ENCODE data around the gene ELOVL7.
"Not testable (repeated sequence)": the region's sequence is repeated elsewhere in the genome, so short reads cannot be mapped to it uniquely, and the experiment has no call there.

Gene ELOVL7

GRCh38 chr5:60792438-60792837 lies 51.6 kb downstream of the ELOVL7 start:
- DNase-seq, result no peak

- no peak for DNase-seq
These were observed 54.5 kb downstream of the ELOVL7 start for GRCh38 chr5:60789551-60789950.

GRCh38 chr5:60788863-60789513 lies 55.1 kb downstream of the ELOVL7 start:
- no peak for DNase-seq

GRCh38 chr5:60779466-60779865 lies 64.6 kb downstream of the ELOVL7 start:
- no peak for DNase-seq

- no peak for DNase-seq
These were observed 67.7 kb downstream of the ELOVL7 start for GRCh38 chr5:60776343-60776742.

- DNase-seq, result no peak
These were observed 78.9 kb downstream of the ELOVL7 start for GRCh38 chr5:60765019-60765709.

- DNase-seq, result no peak
These were observed 81.0 kb downstream of the ELOVL7 start for GRCh38 chr5:60763061-60763460.

- no peak for DNase-seq
These were observed 89.6 kb downstream of the ELOVL7 start for GRCh38 chr5:60754495-60754894.

GRCh38 chr5:60744682-60745081 lies 99.4 kb downstream of the ELOVL7 start:
- DNase-seq, result no peak

- no peak for DNase-seq
These were observed 100.4 kb downstream of the ELOVL7 start for GRCh38 chr5:60743511-60744314.

- no peak for DNase-seq
These were observed 103.7 kb downstream of the ELOVL7 start for GRCh38 chr5:60740322-60740721.

- DNase-seq, result no peak
These were observed 105.1 kb downstream of the ELOVL7 start for GRCh38 chr5:60738933-60739332.

GRCh38 chr5:60738461-60738860 lies 105.6 kb downstream of the ELOVL7 start:
- DNase-seq, result no peak

GRCh38 chr5:60730858-60731257 lies 113.2 kb downstream of the ELOVL7 start:
- DNase-seq, result not testable (repeated sequence)

- no peak for DNase-seq
These were observed 116.9 kb downstream of the ELOVL7 start for GRCh38 chr5:60727033-60727679.

GRCh38 chr5:60724126-60724525 lies 119.9 kb downstream of the ELOVL7 start:
- DNase-seq, result no peak

GRCh38 chr5:60722416-60722815 lies 121.7 kb downstream of the ELOVL7 start:
- DNase-seq, result no peak

- DNase-seq, result no peak
These were observed 124.7 kb downstream of the ELOVL7 start for GRCh38 chr5:60719329-60719728.

- no peak for DNase-seq
These were observed 125.7 kb downstream of the ELOVL7 start for GRCh38 chr5:60718166-60718892.

- DNase-seq, result not testable (repeated sequence)
These were observed 128.7 kb downstream of the ELOVL7 start for GRCh38 chr5:60715201-60715928.

GRCh38 chr5:60712950-60713349 lies 131.1 kb downstream of the ELOVL7 start:
- no peak for DNase-seq

- DNase-seq, result not testable (repeated sequence)
These were observed 132.2 kb downstream of the ELOVL7 start for GRCh38 chr5:60711892-60712291.

Measured in activated effector memory CD4-positive, alpha-beta T cell treated with Interleukin-2 at 50 U/mL for 16 hours (primary cell).